ENCODE measurements around the gene SCOC.

- TF ChIP-seq, protein P1, sequence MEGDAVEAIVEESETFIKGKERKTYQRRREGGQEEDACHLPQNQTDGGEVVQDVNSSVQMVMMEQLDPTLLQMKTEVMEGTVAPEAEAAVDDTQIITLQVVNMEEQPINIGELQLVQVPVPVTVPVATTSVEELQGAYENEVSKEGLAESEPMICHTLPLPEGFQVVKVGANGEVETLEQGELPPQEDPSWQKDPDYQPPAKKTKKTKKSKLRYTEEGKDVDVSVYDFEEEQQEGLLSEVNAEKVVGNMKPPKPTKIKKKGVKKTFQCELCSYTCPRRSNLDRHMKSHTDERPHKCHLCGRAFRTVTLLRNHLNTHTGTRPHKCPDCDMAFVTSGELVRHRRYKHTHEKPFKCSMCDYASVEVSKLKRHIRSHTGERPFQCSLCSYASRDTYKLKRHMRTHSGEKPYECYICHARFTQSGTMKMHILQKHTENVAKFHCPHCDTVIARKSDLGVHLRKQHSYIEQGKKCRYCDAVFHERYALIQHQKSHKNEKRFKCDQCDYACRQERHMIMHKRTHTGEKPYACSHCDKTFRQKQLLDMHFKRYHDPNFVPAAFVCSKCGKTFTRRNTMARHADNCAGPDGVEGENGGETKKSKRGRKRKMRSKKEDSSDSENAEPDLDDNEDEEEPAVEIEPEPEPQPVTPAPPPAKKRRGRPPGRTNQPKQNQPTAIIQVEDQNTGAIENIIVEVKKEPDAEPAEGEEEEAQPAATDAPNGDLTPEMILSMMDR (IDR thresholded peaks at IDR 0.05; ENCODE audit: insufficient read depth, low read length, poor library complexity, severe bottlenecking) = no peak
- no peak for TF ChIP-seq EZH2phosphoT487 (conservative IDR thresholded peaks at IDR 0.05; ENCODE audit: low read length)
Observed at GRCh38 chr4:140373328-140374129, at the start of gene SCOC.

Data from SU-DHL-6 (cell line).